K562 (cell line): ENCODE data around the gene EIF4E3. TPM values are rescaled to one million over a fixed set of nuclear protein-coding genes. Genes with fewer than 3 reads are reported as not detected.
A peak's percentile ranks its signal among the peaks of the same experiment; 100 is the strongest.

Source experiments
- EHMT2 ChIP-seq: fragments of 450-650 bp; IDR thresholded peaks from 2 replicates; pipeline ENCODE4 v1.6.1; 2018; ENCODE audit warnings: antibody characterized with exemption
- FOS ChIP-seq: IDR thresholded peaks from 3 replicates; pipeline ENCODE4 v1.6.1; 2011; ENCODE audit not compliant: insufficient read length; ENCODE audit errors: extremely low read depth
- FOSL1 ChIP-seq: fragments of 200-800 bp; sonication (Bioruptor generic); conservative IDR thresholded peaks from 2 replicates; pipeline ENCODE4 v1.6.1; 2016; ENCODE audit warnings: missing genetic modification characterization, missing compliant biosample characterization
- IRF9 ChIP-seq: fragments of 450-650 bp; IDR thresholded peaks from 2 replicates; pipeline ENCODE4 v1.6.1; 2016; ENCODE audit warnings: missing biosample characterization, missing genetic modification characterization
- JUND ChIP-seq, 2 experiments: IDR thresholded peaks; 2 replicates in 1 of 2; 3 replicates in 1 of 2; pipeline ENCODE4 v1.6.1; 2011; ENCODE audit warnings: borderline replicate concordance in 2 of 2, low read depth in 2 of 2, low read length in 2 of 2, improper control_type of control experiment in 1 of 2, missing biosample characterization in 1 of 2, missing genetic modification characterization in 1 of 2, missing genetic modification reagents in 1 of 2
- MAFF ChIP-seq: IDR thresholded peaks from 2 replicates; pipeline ENCODE4 v1.6.1; 2012; ENCODE audit warnings: low read length, improper control_type of control experiment
- MAFG ChIP-seq: fragments of 450-650 bp; conservative IDR thresholded peaks from 2 replicates; pipeline ENCODE4 v1.6.1; 2016; ENCODE audit warnings: missing genetic modification characterization, missing compliant biosample characterization
- MAFK ChIP-seq: IDR thresholded peaks from 2 replicates; pipeline ENCODE4 v1.6.1; 2011; ENCODE audit warnings: low read length, improper control_type of control experiment
- MGA ChIP-seq: fragments of 450-650 bp; IDR thresholded peaks from 2 replicates; pipeline ENCODE4 v1.6.1; 2016; ENCODE audit warnings: mild to moderate bottlenecking, moderate library complexity
- MTA3 ChIP-seq: fragments of 450-650 bp; formaldehyde crosslinking; IDR thresholded peaks from 2 replicates; pipeline ENCODE4 v1.6.1; 2017; ENCODE audit warnings: mild to moderate bottlenecking, borderline replicate concordance
- NFE2 ChIP-seq: IDR thresholded peaks from 2 replicates; pipeline ENCODE4 v1.6.1; 2014; ENCODE audit warnings: antibody characterized with exemption, low read depth
- NFYB ChIP-seq: IDR thresholded peaks from 2 replicates; pipeline ENCODE4 v1.6.1; 2011; ENCODE audit warnings: mild to moderate bottlenecking, moderate library complexity; ENCODE audit not compliant: insufficient read length; ENCODE audit errors: extremely low read depth
- NR2C2 ChIP-seq, 2 experiments: fragments of 200-800 bp in 1 of 2; sonication (Bioruptor generic) in 1 of 2; sonication (generic) in 1 of 2; formaldehyde crosslinking in 1 of 2; IDR thresholded peaks; 2 replicates each; pipeline versions ENCODE4 v1.6.1 to v1.8.0; 2016 to 2022; ENCODE audit warnings: mild to moderate bottlenecking in 1 of 2, missing compliant biosample characterization in 1 of 2, missing genetic modification characterization in 1 of 2, missing genetic modification reagents in 1 of 2
- RAD51 ChIP-seq: fragments of 450-650 bp; IDR thresholded peaks from 2 replicates; pipeline ENCODE4 v1.7.1; 2016; ENCODE audit warnings: low read depth, mild to moderate bottlenecking, borderline replicate concordance
- RBM17 ChIP-seq: fragments of 200-400 bp; formaldehyde crosslinking; IDR thresholded peaks from 2 replicates; pipeline ENCODE4 v1.6.1; 2017; ENCODE audit warnings: low read depth, mild to moderate bottlenecking, low read length, borderline replicate concordance
- RBM25 ChIP-seq: fragments of 200-400 bp; formaldehyde crosslinking; IDR thresholded peaks from 2 replicates; pipeline ENCODE4 v1.6.1; 2018; ENCODE audit warnings: low read length, low read depth, moderate library complexity; ENCODE audit not compliant: severe bottlenecking
- ZNF324 ChIP-seq: fragments of 250-450 bp; sonication (Bioruptor Pico); IDR thresholded peaks from 2 replicates; pipeline ENCODE4 v1.4.0; 2020; ENCODE audit warnings: mild to moderate bottlenecking
- polyA plus RNA-seq, 8 experiments: library from polyadenylated mRNA; depleted of rRNA in 4 of 8; stranded (reverse) in 5 of 8; unstranded in 3 of 8; fragments of >200 nt; fragmentation: Nextera tagmentation in 2 of 8; fragmentation: Illumina TruSeq in 1 of 8; extraction: Ambion mirVana in 2 of 8; extraction: Trizol in 1 of 8; gene quantifications; 2 replicates each; pipeline versions ENCODE4 v1.2.1 to v1.2.3, GENCODE V29; 2011 to 2014; ENCODE audit warnings: inconsistent platforms in 1 of 8, missing spikeins in 1 of 8
- total RNA-seq, 7 experiments: library from RNA; depleted of rRNA in 6 of 7; stranded (reverse); fragments of >200 nt in 6 of 7; fragmentation: Illumina TruSeq in 2 of 7; extraction: Trizol in 2 of 7; gene quantifications; 2 replicates each; pipeline versions ENCODE4 v1.2.1 to v1.2.3, GENCODE V29; 2011 to 2021; ENCODE audit warnings: low replicate concordance in 1 of 7

The EIF4E3 gene
- total and polyA plus RNA-seq, 9 of the 15 experiments (the other 6 are each of a cell fraction or from before 2014, with no cell fraction given) = 0.18 to 2.5 (median 1.1) TPM

GRCh38 chr3:71641674-71642073 is 83.5 kb downstream of the EIF4E3 start (continued):
- TF ChIP-seq RBM25 (peak; percentile 49), JUND (IDR thresholded peaks at IDR 0.05; ENCODE audit: borderline replicate concordance, low read depth, low read length) (peak; percentile 62), JUND (tag; IDR thresholded peaks at IDR 0.05; ENCODE audit: borderline replicate concordance, low read depth, low read length) (peak; percentile 70; the same call in 2 of the 3 replicates), NFYB (peak; percentile 68), FOS (peak; percentile 70), MAFK (peak; percentile 58), MTA3 (no peak), NR2C2 (CRISPR knock-in tag; IDR thresholded peaks at IDR 0.05) (no peak), NR2C2 (tag; IDR thresholded peaks at IDR 0.05) (0 out of 2 replicates have a peak, but pooled peaks have one; percentile 24), IRF9 (tag) (no peak), MAFG (peak; percentile 81), NFE2 (peak; percentile 88), MGA (peak; percentile 52; the same call in 1 of the 2 replicates), FOSL1 (tag) (peak; percentile 75), EHMT2 (peak; percentile 54; the same call in 1 of the 2 replicates), RAD51 (peak; percentile 82), MAFF (peak; percentile 58), RBM17 (no peak), ZNF324 (CRISPR knock-in tag) (no peak)
- TF ChIP-seq, all 486 proteins: peak for 25
